GM19397 (cell line): ENCODE results near the gene TNIP1.

ENCODE experiments used
- ATAC-seq: cut with Tn5 transposase; IDR thresholded peaks from one replicate; pipeline ENCODE4 v1.9.1; 2021; ENCODE audit warnings: mild to moderate bottlenecking, moderate library complexity; ENCODE audit not compliant: unreplicated experiment

The TNIP1 gene

DNA sequence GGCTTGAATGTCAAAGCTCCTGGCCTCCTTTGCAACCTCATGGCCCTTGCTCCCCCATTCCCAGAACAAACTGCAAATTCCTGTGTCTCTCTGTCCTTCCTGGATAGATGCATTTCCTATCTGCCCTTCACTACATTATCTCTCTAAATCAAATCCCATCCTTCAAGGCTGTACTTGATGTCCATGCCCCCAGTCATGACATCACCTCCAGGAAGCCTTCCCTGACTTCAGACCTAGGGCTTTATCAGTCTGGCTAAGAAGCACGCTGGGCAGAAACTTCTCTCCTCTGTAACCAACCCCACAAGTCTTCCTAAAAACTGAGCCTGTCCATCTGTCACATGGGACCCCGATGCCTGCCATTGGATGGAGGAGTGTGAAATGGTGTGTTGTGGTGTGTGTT, 25.7 kb upstream of the TNIP1 start:
- no peak for ATAC-seq

DNA sequence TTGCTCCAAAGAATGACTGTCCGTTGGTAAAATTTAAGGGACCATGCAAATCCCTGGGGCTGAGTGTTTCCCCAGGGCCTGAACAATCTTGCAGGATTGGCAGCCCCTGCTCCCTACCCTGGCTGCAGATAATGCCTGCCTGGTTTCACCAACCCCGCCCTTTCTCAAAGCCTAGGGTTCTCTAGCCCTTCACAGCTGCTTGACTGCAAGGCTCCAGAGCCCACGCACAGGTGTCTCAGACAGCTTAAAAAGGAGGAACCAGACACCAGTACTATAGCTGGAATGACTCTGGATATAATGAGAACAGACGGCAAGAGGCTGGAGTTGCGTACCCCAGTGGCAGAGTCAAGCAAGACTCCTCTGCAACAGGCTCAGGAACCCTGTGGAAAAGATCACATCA, 25.2 kb upstream of the TNIP1 start:
- ATAC-seq: no peak

DNA sequence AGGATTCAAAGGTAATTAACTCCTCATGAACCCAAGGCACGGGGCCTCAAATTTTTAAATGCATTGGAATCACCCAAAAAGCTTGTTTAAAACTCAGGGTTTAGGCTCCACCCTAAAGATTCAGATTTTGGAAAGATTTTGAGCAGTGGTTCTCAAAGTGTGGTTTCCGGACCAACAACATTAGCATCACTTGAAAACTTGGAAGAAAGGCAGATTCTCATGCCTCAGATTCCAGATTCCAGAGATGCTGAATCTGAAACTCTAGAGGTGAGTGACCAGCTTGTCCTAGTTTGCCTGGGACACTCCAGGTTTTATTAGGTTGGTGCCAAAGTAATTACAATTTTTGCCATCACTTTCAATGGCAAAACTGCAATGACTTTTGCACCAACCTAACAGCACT, 24.7 kb upstream of the TNIP1 start:
- no peak for ATAC-seq

DNA sequence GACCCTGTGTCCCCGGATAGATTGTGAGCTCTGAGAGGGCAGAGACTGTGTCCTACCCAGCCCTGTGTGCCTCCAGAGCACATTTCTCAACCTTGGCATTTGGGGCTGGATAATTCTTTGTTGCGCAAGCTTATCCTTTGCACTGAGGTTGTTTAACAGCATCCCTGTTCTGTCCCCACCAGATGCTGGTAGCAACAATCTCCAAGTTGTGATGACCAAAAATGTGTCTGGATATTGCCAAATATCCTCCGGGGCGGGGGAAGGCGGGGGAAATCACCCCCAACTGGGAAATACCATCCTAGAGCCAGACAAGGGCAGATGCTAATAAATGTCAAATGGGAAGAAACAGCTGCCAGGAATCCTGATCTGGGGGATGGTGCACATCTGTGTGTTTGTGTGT, 24.0 kb upstream of the TNIP1 start:
- no peak for ATAC-seq

DNA sequence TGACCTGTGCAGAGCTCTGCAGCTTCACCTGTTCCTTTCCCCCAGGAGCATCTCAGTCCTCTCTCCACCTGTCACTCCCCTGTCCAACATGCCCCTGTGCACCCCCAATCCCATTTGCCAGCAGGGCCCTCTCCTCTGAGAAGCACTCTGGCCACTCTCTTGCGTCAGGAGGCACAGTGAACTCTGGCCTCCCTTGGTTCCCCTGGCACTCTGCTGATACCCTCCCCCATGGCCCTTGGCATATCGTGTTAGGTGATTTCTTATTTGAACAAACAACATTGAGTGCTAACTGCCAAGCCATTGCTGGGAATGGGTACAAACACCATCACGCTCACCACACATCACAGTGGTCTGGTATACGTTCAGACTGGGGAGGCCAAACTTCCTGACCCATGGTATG, 20.9 kb upstream of the TNIP1 start:
- ATAC-seq: no peak

DNA sequence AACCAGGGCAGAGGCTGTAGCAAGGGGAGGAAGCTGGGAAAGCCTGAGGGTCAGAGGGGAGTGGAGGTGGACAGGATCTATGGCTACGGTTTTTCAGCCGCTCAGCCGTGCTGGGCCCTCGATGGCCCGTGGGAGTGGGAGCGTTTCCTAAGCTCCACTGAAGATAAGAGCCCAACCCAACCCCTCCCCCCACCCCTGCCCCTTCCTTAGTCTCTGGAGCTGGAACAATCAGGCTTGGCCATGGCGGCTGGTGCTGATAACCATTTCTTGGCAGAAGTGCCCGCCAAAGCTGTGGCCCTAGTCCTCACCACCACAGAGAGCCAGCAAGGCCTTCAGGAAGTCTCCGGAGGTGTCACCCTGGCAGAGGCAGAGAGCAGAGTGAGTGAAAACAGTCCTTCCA, 20.3 kb upstream of the TNIP1 start:
- no peak for ATAC-seq

DNA sequence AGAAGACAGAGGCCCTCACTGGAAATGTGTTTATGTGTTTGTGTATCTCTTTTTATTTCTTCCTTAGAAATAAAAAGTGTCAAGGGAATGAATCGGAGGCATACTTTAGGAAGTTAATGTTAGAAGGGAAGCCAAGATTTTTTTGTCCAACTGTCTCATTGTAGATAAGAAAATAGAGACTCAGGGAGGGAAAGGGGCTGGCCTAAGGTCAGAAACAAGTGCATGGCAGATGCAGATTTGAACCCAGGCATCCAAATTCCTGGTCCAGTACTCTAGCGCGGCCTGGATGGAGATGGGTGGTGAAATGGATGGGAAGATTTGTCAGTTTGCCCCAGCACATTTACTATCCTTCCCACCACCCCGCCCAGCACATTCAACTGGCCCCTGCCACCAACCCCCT, 19.8 kb upstream of the TNIP1 start:
- ATAC-seq: no peak

DNA sequence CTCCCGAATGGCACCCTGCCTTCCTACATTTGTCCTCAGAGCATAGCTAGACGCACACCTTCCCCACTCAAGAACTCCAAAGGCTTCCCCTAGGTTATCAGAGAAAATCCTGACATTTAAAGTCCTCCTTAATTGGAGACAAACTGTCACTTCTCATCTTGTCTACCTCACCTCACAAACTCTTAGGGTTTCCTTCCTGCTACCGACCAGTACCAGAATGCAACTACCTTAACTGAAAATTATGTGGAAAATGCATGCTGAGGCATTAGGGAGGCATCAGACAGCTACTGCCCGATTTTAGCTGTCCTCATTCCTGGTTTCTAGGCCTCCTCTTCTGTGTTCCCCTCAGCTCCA, 17.9 kb upstream of the TNIP1 start:
- ATAC-seq: no peak

DNA sequence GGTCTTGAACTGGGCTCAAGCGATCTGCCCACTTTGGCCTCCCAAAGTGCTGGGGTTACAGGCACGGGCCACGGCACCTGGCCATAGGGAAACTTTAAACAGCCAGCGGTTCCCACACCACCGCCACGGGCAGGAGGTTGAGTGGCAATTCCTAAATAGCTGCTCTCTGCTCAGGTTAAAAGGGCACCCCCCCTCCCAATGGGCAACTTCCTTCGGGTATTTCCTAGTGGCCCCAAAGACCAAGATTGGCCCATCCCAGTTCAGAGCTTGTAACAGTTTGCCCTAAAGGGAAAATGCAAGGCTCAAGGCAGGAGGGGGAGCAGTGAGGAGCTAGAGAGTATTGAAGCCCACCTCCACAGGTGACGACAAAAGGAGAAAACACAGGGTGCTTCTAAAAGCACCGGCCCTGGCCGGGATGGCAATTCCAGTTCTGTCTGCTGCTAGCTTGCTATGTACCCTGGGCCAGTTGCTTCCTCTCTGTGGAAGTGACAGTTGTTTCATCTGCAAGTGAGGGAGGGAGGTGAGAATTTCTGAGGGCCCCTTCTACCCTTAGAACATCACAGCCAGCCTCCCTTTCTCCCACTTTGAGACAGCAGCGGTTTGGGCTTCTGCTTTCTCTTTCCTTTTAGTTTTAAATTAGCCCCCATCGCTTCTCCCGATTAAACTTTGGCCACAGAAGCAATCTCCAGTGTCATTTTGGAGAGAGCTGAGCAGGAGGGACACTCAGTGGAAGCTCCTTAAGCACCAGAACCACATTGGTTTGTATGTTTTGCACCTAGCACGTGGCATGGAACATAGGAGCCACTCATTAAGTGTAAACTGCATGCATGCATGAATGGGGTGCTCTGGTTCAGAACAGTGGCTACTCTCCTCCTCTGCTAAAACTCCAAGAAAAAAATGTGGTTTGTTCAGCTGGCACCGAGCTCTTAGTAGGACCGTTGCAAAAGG, 17.3 kb upstream of the TNIP1 start:
- ATAC-seq: no peak

DNA sequence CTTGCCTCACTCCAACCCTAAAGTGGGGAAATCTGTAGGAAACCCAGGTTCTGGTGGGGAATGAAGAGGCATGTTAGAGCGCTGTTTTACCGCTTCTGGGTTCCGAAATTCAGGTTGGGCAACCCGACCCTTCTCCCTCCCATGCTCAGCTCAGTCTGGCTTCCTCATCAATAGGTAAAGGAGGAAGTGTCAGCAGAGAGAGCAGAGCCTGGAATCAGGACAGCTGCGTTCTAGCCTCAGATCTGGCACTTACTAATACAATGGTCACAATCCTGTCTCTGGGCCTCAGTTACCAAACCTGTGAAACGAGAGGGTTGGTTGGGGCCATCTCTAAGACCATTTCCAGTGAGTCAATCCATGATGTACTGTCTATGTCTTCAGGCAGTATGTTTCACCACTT, 16.2 kb upstream of the TNIP1 start:
- ATAC-seq: no peak

DNA sequence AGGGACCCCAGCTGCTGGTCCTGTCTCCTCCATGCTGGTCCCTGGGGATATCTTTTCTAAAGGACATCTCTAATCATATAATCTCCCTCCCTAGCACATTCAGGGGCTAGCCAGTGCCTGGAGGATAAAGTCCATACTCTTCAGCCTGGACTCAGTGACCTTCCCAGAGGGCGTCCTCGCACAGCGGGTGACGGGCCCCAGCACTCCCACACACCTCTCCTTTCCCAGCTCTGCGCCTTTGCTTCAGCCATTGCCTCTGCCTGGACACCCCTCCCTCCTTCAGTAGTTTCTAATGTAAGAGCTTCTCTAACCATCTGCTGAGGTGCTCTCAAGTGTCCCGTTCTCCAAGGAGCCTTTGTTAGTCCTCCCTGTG, 15.2 kb upstream of the TNIP1 start:
- no peak for ATAC-seq

DNA sequence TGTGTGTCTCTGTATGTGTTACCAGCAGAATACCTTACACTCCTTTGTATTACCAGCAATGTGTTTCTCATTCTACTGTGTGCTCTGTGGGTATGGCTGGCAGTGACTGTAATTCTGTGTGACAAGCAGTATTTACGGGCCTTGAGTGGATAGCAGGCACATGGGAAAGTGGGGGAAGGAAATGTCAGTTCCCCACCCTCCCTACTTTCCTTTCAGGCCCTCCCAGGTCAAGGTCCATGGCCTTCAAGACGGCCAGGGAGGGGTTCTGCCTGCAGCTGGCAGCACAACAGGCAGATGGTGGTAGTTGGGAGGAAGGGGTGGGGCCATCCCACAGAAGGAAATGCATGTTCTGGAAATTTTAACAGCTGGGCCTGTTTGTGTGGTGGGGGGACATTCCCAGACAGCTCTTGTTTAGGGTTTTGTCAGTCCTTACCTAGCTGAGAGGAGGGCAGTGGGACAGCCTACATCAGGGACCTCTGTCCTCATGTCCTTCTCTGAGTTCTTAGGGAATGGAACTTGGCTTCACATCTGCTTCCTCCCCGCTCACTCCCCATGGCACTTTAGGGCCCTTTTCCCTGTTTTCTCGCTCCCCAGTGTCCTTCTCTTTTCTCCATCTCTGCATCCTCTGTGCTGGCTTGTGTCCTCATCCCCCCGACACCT, 14.6 kb upstream of the TNIP1 start:
- ATAC-seq: no peak

DNA sequence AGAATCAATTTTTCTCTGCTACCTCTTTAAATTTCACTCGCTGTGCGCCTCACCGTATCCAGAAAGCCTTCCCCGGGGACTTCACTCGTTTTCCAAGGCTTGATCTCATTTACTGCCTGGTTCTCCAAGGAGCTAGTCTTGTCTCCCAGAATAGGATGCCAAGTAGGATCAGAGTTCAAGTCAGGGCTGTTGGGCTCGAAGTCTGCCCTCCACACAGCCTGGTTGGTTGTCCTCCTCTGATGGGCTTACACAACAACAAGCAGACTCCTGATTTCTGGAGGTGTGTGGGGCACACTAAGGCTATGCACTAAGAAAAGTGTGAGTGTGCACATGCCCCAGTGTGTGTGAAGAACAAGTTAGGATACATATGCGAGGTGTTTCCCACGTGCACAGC, 14.0 kb upstream of the TNIP1 start:
- ATAC-seq: no peak

DNA sequence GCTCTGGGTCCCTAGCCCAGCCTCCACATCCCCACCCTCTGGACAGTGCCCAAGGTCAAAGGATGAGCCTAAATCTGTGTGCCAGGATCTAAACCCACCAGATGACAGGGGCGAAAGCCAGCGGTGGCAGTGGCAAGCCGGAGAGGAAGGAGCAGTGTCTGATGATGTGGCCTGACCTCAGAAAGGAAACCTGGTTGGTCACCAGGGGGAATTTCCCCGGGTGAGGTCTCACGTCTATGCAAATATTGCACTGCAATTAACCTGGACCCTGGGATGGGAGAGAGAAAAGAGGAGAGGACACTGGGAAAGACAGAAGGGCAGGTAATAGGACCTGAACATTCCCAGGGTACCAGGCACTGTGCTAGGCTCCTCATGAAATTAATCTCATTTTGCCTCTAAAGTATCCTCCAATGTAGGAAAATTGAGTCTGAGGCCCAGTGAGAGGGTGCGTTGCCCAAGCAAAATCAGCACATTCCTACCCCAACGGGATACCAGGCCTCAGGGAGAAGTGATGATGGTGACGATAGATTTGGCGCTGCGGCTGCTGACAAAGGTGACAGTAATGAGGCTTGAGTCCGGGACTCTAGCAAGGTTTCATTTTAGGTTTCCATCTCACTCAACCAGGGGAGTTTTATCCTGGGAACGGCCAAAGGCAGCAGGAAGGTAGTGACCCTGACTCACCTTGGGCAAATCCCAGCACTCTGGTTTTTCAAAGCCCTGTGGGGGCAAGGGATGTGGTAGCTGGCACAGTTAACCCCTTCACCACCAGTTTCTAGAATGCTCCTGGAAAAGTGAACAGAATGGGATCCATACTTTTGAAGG, 13.4 kb upstream of the TNIP1 start:
- ATAC-seq: peak; percentile 73

DNA sequence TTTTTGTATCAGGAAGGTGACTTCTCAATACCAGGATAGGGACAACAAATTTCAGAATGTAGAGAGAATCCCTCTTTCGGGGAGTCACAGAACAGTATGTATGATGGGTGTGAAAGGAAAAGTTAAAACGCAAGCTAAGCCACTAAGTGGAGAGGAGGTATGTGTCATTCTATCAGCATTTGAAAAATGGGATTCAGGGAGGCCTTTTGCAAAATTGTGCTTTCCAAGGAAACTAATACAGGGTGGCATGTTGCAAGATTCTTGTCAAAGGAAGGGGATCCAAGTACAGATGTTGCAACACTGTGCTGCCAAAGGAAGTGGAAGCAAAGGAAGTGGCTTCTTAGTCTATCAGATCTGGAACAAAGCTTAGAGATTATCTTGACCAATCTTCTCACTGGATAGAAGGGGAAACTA, 12.6 kb upstream of the TNIP1 start:
- ATAC-seq: no peak

DNA sequence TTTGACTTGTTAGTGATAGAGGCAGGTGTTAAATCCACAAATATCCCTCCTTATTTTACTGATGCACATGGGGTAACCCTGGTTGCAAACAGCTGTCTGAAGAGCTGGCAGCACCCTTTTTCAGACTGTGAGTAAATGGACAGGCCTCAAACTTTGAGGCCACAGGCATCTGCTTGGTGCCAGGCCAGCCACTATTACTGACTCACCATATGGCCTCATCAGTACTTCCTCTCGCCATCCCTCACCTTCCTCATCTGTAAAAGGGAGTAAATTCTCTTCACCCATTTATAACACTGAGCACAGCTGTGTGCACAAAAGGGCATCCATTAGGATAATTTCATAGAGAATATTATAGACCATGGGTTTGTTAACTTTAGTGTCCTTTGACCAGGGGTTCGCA, 11.9 kb upstream of the TNIP1 start:
- no peak for ATAC-seq

DNA sequence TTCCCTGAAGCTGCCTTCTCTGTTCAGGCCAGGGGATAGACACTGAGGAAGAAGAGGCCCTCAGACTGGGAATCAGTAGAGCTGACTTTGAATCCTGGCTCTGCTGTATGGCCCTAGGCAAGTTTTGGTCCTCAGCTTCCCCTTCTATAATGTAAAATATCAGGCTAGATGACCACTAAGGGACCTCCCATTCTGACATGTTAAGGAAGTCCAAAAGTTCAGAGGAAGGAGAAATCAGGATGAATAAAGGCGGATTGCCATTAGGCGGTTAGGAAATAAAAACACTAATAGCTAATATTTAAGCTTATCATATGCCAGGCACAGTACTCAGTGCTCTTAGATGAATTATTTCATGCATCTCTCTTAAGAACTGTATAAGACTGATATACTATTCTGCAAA, 8.9 kb upstream of the TNIP1 start:
- ATAC-seq: no peak

DNA sequence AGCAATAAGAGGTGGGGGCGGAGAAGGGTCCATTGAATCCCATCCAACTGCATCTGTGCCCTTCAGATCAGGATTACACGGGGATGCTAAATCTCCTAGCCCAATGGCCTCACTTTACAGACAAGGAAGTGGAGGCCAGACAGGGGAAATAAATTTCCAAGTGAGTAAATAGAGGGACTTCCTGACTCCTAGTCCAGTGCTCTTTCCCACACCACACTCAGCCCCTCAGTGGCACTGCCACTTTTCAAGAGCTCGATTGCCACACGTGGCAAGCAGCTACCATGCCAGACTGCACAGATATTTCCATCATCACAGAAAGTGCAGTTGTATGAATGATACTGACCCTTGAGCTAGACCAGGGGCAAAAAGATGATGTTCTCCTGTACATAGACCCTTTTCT, 8.2 kb upstream of the TNIP1 start:
- no peak for ATAC-seq

DNA sequence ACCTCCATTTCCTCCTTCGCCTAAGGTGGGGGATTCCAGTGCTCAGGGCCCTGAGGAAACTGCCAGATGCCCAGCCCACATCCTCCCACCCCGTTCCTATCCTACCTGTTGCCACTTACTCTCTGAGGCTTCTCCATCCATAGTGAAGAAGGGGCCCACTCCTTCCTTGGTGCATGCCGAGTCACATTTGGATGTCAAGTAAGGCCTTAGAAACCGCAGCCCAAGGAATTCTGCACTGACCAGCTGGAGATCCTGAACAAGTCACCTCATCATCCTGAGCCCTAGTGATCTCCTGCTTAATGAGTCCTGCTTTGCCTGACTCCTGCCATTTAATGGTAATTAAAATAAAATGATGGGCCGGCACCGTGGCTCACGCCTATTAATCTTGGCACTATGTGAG, 6.7 kb upstream of the TNIP1 start:
- ATAC-seq: no peak

DNA sequence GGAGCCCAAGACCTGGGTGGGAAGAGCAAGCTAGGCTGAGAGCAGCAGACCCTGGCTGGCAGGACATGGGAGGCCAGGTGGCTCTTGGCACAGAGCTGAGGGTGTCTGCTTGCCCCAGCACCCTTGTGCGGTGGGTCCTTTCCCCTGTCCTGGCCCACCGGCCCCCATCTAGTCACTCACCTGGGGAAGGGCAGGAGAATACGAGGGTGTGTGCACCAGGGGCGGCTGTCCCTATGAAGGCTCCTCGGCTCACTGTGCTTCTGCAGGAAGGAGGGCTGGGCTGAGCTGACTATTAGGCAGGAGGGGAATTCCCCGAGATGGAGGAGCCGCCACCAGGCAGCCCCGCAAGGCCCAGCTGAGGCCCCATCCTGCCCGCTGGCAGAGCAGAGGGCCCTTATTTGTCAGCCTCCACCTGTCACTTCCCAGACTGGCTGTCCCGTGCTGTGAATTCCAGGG, 6.1 kb upstream of the TNIP1 start:
- ATAC-seq: peak; percentile 74

DNA sequence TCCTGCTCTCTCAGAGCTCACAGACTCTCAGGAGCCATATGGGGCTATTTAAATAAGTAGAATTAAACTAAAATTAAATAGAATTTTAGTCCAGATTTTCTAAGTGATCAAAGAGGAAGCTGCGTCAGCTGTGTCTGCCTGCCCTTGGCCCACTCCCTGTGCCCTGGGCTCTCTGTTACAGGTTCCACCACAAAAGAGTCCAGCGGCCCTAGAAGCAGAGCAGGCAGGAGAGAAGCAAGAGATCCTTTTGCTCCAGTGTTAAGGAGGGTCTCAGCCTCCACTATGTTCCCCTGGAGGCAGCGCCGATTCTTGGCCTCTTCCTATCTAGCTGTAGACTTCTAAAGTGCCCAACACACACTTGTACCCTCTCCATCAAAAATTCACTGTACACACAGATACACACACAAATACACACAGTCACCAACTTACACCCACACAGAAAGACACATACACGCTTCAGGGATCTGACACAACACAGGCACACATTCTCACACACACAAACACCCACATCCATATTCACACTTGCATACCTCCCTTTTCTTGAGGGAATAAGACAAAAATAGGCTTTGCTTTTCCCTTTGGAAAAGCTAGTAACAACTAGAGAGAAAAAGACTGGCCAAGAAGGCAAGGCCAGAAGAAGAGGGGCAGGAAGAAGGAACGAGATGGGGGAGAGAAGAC, 5.5 kb upstream of the TNIP1 start:
- no peak for ATAC-seq
